ENCODE results near the gene TMEM145.
A peak's percentile ranks its signal among the peaks of the same experiment; 100 is the strongest.

Gene TMEM145

DNA sequence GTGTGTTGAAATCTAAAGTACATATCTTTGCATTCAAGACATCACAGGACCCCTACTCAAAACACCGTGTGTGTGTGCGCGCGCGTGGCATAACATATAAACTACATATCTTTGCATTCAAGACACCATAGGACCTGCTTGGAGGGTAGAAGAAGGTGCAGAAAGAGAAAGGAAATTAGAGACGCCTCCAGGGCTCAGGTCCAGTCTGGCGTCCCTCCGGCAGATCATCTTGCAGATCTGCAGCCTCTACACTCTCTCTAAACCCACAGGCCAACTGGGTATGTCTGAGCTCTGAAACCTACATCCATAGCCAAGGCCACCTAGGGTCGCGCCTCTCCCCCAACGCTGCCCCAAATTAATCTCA, 10.0 kb upstream of the TMEM145 start:
- H3K4me3 ChIP-seq (ENCODE audit: low read depth, low read length): peak overlapping the region; percentile 84
- TF ChIP-seq, protein P1, sequence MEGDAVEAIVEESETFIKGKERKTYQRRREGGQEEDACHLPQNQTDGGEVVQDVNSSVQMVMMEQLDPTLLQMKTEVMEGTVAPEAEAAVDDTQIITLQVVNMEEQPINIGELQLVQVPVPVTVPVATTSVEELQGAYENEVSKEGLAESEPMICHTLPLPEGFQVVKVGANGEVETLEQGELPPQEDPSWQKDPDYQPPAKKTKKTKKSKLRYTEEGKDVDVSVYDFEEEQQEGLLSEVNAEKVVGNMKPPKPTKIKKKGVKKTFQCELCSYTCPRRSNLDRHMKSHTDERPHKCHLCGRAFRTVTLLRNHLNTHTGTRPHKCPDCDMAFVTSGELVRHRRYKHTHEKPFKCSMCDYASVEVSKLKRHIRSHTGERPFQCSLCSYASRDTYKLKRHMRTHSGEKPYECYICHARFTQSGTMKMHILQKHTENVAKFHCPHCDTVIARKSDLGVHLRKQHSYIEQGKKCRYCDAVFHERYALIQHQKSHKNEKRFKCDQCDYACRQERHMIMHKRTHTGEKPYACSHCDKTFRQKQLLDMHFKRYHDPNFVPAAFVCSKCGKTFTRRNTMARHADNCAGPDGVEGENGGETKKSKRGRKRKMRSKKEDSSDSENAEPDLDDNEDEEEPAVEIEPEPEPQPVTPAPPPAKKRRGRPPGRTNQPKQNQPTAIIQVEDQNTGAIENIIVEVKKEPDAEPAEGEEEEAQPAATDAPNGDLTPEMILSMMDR (IDR thresholded peaks at IDR 0.05; ENCODE audit: borderline replicate concordance, insufficient read depth, low read depth, low read length): no peak

DNA sequence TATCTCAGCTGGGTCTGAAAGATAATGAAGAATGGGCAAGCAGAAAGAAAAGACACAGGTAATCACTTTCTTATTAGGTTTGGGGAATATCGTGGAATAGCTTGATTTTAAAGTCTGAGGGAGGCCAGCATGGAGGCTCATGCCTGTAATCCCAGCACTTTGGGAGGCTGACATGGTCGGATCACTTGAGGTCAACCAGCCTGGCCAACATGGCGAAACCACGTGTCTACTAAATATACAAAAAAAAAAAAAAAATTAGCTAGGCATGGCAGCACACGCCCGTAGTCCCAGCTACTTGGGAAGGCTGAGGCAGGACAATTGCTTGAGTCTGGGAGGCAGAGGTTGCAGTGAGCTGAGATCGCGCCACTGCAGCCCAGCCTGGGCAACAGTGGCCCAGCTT, 9.2 kb upstream of the TMEM145 start:
- H3K4me3 ChIP-seq (ENCODE audit: low read depth, low read length): no peak overlapping the region
- TF ChIP-seq, protein P1 (IDR thresholded peaks at IDR 0.05; ENCODE audit: borderline replicate concordance, insufficient read depth, low read depth, low read length): no peak

DNA sequence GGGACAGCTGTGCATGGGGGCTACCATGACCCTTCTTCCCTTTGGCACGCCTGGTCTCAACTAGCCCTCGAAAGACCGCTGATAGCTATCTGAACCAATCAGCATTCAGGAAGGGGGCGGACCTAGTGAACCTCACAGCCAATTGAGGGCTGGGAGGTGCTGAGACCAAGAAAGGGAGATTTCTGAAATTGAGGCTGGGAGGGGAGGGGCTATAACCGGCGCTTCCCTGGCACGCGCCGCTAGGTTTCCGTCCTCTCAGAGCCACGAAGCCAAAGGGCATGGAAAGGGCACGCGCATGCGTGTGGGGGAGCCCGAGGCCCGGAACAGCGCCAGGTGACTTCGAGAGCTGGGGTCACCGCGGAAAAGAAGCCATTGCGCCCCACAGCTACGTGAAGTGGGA, 6.5 kb upstream of the TMEM145 start:
- H3K4me3 ChIP-seq (ENCODE audit: low read depth, low read length): no peak overlapping the region
- TF ChIP-seq, protein P1 (IDR thresholded peaks at IDR 0.05; ENCODE audit: borderline replicate concordance, insufficient read depth, low read depth, low read length): no peak

DNA sequence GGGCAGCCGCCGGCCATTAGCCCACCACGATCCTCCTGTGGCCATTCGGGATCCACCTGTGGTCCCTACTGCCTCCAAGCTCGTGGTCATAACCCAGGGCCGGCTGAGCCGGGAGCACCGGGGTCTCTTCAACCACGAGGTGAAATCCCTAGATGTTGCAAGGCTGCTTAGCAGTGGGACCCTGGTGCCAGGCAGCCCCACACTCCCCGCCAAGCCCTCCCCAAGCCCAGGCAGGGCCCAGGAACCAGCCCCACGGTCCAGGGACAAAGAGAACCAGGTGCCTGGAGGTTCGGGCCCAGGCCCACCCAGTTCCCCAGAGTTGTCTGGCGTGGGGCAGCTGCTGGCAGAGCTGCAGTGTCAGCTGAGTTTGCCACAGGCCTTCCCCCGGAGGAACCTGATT, 3.4 kb upstream of the TMEM145 start:
- no peak overlapping the region for H3K4me3 ChIP-seq (ENCODE audit: low read depth, low read length)
- TF ChIP-seq, protein P1 (IDR thresholded peaks at IDR 0.05; ENCODE audit: borderline replicate concordance, insufficient read depth, low read depth, low read length): no peak

DNA sequence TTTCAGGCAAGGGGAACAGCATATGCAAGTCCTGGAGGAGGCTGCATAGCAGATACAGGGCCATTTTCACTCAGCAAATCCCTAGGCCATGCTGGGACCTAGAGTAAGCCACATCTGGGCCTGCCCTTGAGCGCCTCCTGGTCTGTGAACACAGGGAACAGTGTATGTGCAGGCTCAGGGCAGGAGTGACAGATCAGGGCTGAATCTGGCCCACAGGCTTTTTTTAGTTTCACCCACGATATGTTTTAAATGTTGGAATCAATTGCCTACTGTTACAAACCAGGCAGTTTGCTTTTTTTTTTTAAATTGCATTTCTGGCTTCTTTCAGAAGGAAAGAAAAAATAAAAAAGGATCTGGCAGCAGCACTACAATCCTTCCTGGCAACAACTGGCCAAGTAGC, 1.5 kb upstream of the TMEM145 start:
- TF ChIP-seq, protein P1 (IDR thresholded peaks at IDR 0.05; ENCODE audit: borderline replicate concordance, insufficient read depth, low read depth, low read length): 0 out of 2 replicates have a peak, but pooled peaks have one; percentile 24
- no peak overlapping the region for H3K4me3 ChIP-seq (ENCODE audit: low read depth, low read length)

DNA sequence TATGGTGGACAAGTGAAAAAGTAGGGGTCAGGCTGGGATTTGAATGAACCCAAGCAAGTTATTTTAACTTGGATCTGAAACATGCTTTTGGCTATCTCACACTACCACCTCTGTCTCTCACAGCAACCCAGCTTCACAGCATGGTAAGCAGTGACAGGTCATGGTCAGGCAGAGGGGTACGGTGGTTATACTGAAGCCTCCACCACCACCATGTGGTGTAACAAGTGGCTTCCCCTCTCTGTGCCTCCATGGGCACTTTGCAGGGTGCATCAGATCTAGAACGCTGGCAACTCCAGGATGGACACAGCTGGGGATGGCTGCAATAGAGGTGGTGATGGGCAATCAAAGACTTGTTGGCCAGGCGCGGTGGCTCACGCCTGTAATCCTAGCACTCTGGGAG, 739 bp upstream of the TMEM145 start:
- TF ChIP-seq, protein P1 (IDR thresholded peaks at IDR 0.05; ENCODE audit: borderline replicate concordance, insufficient read depth, low read depth, low read length): no peak

DNA sequence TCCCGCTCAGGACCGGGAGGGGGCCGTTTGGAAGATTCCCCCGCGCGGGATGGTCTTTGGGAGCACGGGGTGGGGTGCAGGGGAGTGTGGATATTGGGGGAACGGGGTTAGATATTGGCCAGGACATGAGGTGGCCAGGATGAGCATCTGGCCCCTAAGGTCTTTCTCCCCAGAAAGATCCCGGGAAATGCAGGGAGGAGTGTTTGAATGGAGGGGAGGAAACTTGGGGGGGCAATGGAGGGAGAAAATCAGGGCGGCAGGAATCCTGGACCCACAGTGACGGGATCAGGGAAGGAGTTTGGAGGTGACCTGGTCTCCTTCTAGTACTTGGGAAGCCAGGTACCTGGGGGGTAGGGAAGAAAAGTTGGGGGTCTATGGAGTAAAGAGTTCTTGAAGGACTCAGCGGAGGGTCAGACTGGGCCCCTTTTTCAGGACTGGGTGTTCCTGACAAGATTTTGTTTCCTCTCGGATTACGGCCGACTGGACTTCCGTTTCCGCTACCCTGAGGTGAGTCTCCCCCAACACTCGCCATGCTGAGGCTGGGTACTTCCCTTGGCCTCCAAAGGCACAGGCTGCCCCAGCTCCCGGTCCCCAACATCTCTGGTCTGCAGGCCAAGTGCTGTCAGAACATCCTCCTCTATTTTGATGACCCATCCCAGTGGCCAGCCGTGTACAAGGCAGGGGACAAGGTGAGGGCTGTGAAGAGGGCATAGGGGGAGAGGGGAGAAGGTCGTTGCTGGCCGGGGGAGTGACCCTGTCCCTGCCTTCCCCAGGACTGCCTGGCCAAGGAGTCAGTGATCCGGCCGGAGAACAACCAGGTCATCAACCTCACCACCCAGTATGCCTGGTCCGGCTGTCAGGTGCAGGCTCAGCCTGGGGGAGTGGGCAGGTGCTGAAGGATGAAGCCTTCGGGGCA, 989 bp downstream of the TMEM145 start:
- H3K4me3 ChIP-seq (ENCODE audit: low read depth, low read length): no peak overlapping the region

More for the DNA sequence above, 739 bp upstream of the TMEM145 start:
- H3K4me3 ChIP-seq (ENCODE audit: low read depth, low read length): no peak overlapping the region

More for the DNA sequence above, 989 bp downstream of the TMEM145 start:
- TF ChIP-seq, protein P1 (IDR thresholded peaks at IDR 0.05; ENCODE audit: borderline replicate concordance, insufficient read depth, low read depth, low read length): no peak

Measured in GM12875 (cell line).